ENCODE results near the gene CPT1A.
A peak's percentile ranks its signal among the peaks of the same experiment; 100 is the strongest.

Gene CPT1A

DNA sequence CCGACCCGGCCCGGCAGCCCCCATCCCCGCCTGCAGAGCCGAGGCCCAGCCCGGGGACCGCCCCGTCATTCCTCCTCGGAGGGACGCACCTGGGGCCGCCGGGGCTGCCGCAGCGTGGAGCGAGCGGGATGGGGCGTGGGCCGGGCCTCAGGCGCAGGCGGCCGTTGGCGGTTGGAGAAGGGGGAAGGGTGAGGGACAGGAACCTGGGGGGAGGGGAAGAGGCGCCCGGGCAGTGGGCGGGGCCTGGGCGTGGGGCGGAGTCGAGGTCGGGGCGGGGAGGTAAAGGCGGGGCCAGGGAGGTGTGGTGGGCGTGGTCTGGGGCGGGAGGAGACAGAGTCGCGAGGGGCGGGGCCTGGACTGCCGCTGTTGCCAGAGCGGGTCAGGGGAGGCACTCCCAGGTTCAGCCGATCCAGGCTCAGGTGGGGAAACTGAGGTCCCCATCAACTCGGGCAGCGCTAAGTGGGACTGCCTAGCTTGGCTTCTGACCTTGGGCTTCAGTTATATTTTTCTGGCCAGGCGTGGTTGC, 90.3 kb downstream of the CPT1A start, which contains the start of gene TESMIN:
Gene TESMIN, minus strand, starts transcription at position 190 of the 526 bp plus-strand sequence. CDS start 860 bp downstream, outside the sequence.
- peak; percentile 88 for DNase-seq

DNA sequence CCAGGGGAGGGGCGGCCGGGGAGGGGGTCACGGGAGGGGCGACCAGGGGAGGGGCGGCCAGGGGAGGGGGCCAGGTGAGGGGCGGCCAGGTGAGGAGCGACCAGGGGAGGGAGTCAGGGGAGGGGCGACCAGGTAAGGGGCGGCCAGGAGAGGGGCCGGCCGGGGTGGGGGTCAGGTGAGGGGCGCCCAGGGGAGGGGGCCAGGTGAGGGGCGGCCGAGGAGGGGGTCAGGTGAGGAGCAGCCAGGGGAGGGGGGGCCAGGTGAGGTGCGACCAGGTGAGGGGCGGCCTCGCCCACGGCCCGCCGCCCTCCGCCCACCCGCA, 90.8 kb downstream of the CPT1A start:
- no peak for DNase-seq

DNA sequence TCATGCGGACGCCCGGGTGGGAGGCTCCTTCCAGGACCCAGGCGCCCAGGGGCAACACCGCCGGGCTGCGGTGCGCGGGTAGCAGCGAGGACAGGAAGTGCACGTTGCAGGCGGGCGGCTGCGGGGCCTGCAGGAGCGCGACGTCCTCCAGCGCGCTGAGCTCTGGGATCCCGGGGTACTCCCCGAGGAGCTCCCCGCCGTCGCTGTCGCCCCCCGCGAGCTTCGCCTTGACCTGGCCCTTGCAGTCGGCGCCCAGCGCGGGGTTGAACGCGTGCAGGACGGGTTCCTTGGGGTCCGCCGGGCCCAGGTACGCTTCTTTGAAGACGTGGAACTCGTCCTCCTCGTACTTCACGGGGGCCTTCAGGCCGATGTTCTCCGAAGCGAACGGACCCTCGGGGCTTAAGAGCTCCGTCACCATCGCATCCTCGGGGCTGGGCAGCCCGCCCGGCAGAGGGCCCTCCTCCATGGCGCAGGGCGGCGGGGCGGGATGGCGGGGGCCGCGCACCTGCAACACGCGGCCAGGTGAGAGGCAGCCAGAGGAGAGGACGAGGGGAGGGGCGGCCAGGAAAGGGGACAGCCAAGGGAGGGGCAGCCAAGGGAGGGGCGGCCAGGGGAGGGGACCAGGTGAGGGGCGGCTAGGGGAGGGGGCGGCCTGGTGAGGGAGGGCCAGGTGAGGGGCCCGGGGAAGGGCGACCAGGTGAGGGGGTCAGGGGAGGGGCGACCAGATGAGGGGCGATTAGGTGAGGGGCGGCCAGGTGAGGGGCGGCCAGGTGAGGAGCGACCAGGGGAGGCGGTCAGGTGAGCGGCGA, 91.3 kb downstream of the CPT1A start:
- DNase-seq, result no peak

DNA sequence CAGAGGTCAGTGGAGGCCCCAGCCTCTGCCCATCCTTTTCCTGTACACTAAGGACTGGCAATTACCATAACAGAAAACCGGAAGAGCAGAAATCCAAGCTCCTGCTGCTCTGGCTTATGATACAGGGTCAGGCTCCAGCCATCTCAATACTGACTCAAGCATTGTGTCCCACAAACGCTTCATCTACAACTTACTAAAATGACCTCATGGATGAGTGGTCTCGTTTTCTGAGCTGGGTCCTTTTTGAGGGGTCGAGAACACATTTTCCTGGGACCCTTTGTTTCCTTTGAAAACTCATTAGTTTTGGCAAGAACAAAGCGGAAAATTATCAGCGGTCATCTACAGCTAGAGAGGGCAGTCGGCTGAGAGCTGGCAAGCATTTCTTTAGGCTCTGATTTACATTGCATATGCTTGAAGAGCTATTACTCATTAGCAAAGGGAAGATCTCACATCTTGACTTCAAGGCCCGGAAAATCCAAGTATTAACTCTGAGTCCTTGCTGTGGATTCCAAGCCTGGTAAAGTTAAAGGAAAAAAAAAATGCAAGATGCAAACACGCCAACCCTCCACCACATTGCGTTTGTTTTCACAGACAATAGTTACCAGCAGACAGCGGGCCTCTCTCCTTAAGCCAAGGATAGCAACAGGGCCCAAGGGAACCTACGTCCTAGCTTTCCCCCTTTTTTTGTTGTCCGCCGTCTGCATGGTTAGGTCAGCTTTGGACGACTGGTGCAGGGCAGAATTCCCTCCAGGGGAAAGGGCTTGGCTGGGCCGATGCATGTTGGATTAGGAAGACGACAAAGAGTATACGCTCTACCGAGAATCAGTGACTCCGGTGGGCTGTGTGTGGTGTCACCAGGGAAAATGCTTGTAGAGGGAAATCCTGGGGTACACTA, 92.2 kb downstream of the CPT1A start:
- DNase-seq, result no peak

DNA sequence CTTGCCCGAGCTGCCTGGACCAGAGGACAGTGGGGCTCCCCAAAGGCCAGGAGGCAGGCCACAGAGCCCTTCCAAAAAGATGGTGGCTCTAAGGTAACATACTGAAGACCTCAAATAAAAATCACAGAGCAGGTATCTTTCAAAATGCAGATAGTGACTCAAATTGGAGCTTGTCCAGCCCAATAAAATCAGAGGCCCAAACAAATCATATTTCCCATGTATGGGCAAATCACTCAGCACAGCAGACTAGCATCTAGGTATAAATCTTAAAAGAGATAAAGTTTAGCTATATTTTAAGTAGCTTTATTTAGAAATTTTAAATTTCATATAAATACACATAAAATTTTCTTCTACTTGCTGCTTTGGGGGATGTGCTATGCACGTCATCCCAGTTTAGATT, 93.7 kb downstream of the CPT1A start:
- DNase-seq, result no peak

DNA sequence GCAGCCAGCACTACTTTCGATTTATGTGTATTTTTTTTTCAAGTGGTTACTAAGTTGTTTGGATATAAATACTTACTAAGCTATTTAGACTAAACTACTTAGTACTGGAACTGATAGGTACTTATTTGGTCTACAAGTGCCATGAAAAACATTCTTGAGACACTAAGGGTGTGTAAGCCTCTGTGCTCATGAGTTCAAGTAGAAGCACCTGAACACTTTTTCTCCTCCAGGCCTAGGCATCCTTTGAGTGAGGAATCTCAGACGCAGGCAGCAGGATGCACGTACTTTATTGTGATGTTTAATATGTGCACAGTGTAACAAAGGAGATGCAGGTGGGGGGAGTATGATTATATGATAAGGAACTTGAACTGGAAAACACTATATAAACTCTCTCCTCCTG, 98.2 kb downstream of the CPT1A start:
- DNase-seq, result no peak

DNA sequence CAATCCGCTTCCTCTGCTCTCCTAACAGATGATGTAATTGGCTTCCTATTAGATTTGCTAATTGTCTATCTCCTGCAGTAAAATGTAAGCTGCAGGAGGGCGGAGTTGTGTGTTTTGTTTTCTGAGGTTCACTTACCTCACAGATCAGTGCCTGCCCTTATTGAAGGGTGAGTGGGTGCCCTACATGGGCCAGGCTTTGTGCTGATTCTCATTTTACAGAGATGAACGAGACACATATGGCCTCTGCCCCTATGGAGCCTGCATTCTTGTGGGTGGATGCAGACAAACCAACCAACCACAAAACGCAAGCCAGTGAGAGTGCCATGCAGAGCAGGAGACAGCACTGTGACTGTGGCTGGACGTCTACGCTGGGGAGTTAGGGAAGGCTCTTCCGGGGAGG, 100.3 kb downstream of the CPT1A start:
- DNase-seq, result no peak

DNA sequence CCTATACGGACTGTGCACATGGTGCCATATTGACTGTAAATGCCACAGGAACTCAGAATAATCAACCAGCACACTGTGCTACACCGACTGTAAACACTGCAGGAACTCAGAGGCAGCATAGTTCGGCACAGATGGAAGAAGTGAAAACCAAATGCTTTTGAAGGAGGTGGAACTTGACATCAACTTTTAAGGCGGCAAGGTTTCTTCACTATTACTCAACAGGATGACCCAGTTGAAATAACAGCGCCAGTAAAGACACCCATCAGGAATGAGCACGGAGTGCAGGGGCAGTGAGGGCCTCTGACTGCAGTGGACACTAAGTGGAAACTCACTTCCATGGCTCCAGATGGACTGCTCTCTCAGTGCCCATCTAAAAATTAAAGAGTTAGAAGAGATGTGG, 106.1 kb downstream of the CPT1A start:
- no peak for DNase-seq

DNA sequence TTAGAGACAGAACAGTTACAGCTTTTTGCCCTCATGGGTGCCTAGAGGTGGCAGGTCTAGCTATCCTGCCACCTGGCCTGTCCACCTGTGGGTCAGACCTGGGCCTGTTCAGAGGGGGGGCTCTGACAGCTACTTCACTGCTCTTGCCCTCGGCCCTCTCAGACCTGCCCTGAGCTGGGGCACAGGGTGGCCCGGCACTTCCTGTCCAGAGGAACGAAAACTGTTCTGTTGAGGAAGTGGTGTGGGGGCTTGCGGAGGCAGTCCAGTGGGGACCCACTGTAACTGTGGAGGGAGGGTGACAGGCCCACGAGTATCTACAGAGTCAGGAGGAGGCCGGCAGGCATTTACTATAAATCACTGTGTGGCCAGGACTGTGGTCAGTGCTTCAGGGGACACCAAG, 106.6 kb downstream of the CPT1A start:
- DNase-seq, result no peak

DNA sequence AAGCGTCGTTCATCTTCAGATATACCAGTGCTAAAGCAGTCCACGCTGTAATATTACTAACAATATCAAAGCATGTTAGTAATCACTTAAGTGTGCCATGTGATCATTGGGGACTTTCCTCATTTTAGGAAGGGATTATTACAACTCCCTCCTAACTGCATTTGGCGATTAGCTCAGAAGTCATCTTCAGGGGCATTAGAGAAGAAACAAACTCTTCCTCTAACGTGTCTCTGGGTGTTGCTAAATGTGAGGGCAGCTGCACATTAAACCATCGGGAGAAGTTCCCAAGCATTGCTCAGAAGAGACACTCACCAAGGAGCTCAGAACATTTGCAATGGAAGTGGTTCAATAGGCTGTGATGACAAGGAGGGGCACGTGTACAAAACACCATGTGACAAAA, 107.6 kb downstream of the CPT1A start:
- DNase-seq, result no peak

DNA sequence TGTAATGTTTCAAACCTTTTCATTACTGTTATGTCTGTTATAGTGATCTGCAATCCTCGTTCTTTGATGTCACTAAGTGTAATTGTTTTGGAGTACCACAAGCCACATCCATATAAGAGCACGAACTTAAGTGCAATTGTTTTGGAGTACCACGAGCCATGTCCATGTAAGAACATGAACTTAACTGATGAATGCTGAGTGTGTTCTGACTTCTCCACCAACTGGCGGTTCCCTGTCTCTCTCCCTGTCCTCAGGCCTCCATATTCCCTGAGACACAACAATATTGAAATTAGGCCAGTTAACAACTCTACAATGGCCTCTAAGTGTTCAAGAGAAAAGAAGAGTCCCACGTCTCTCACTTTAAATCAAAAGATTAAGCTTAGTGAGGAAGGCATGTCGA, 113.9 kb downstream of the CPT1A start:
- no peak for DNase-seq

DNA sequence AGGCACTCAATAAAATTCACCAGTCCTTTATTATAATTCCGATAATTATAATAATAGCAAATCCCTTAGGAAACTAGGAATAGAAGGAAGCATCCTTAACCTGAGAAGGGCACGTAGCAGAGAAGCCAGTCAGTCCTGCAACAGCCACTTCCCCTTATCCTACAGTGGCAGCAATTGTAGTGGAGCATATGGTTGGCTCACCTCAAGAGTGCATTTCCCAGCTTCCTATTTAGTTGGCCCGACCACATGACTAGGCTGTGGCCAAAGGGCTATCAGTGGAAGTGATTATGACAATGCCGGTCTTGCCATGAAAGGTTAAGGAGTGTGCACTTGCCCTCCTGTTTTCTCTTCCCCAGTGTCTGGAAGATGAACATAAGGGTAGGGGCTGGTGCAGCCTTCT, 117.4 kb downstream of the CPT1A start:
- no peak for DNase-seq

DNA sequence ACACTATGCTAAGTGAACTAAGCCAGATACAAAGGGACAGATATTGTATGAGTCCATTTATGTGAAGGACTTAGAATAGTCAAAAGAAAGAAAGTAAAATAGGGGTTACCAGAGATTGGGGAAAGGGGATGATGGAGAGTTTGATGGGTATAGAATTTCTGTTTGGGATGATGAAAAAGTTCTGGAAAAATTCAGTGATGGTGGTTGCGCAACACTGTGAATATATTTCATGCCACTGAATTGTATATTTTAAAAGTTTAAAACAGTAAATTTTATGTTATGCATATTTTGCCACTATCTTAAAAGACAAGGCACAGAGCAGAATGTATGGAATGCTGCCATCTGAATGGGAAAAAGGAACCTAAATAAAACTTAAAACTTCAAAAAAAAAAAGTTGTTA, 119.6 kb downstream of the CPT1A start:
- DNase-seq, result no peak

DNA sequence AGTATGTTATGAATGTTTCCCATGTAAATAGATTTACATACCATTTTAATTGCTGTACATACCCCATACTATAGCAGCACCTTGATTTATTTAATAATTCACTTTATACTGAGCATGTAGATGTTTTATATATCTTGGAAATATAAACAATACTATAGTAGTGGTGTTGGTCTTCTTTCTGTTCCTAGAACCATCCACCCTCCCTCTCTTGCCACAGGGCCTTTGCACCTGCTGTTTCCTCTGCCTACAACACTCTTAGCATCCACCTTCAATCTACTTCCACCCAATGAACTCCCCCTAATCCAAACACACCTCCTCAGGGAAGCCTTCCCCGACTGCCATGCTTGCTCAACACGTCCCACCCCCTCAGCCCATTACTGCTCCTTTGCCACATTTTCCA, 120.6 kb downstream of the CPT1A start:
- DNase-seq, result no peak

DNA sequence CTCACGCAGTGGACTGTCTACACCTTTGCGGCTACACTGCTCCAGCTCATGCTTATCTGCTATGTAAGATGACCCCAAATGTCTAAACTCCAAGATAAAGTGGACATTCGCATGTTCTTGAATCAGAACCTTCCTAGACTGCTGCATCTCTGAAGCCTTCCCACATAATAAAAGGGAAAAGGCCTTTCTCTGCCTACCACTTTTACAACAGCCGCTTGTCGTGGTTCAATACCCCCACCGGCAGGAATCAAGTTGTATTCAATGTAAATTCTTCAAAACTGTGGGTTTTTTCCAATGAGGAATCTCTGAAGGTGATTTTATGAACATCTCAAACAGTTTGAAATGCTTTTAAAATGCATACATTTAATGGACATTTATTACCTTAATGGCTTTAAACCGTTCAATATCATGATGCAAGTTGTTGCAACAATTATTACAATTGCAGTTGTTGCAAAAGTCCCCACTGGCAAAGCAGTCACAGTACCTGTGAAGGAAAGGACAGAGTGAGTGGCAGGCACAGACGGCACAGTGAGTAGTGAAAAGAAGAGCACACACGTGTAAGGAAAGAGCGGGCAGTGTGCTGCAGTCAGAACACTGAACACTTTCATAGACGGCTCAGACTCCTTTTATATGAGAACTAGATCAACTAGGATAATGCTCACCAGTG, 126.1 kb downstream of the CPT1A start:
- DNase-seq, result no peak

DNA sequence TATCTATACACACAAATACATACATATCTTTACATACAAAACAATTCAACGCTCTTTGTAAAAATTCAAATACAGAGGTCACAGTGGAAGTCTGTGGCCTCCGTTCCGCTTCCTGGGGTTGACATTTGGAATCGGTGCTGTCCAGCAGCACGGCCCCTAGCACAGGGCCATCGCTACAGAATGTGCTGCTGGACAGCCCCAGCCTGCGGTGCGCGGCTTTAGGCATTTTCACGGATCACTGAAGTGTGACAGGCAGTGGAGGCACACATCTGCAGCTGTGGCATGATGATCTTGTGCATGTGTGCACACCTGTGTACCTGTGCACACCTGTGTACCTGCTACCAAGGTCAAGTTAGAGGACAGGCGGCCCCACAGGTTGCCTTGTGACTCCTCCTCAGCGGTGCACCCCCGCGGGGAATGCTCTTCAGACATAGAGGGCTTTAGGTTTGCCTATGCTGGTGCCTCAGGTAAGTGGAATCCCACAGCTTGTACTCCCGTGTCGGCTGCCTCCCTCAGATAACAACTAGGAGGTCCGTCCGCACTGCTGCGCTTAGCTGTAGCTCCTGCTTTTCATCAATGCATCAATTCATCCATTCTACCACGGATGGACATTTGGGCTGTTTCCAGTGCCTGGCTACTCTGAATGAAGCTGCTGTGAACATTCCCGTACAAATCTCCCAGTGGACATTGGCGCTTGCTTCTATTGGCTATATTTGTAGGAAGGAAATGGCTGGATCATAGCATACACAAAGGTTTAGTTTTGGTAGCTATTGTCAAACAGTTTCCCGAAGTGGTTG, 127.5 kb downstream of the CPT1A start:
- DNase-seq, result no peak

DNA sequence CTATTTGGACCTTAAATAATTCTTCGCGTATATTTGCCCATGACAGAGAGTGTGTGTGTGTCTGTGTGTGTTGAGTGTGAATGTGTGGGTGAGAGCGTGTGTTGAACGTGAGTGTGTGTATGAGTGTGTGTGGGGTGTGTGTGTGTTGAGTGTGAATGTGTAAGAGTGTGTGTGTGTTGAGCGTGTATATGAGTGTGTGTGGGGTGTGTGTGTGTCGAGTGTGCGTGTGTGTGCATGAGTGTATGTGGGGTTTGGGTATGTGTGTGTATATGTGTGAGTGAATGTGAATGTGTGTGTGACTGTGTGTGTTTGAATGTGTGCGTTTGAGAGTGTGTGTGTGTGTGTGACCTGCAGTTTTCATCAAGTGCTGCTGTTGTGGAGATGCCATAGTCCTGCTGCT, 130.6 kb downstream of the CPT1A start:
- DNase-seq, result no peak

DNA sequence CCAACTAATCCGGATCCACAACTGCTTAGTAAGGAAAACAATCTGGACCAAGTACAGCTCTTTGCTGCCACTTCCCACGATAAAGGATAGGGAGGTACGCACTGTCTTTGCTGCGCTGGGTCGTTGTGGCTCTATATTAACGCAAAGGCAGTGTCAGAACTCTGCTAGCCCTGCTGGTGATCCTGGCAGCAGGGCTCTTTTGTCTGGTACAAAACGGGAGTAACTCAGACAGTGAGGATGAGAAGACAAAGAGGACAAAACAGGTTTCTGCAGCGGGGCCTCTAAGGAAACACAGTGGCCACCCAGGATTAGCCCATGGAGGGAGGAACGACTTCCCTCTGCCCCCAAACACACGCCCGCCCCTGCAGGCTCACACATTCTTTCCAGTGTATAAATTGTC, 131.3 kb downstream of the CPT1A start:
- DNase-seq, result no peak

DNA sequence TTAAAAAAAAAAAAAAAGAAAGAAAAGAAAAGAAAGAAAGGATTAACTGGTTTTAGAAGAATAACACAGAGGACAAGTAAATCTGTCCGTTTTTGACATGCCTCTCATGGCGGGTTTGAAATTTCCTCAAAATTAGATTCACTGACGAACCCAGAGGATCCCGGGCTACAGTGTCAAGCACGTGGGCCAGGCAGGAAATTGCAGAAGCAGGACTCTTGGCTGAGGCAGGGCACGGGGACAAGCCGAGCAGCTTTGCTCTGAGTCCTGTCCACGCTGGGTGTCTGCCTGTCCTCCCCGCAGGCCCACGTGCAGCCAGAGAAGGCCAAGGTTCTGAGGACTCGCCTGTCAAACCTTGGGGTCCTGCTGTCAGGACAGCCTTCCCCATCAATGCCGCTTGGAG, 132.7 kb downstream of the CPT1A start:
- DNase-seq, result no peak

DNA sequence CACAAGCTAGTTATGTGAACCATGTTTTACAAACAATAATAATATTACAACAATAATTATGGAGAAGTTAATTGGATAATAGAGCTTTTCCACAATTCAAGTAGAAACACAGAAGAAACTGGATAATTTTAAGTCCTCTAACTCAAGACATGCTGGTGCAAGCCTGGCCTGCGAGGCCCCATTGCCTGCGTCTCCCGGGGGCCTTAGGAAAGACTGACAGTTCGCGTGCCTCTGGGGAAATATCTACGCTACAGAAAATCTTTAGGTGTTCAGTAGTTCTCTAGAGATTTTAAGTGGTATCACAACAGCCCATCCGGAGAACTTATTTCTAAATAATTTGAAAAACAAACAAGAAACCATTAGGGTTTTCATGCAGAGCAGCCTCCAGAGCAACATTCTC, 134.2 kb downstream of the CPT1A start:
- no peak for DNase-seq

DNA sequence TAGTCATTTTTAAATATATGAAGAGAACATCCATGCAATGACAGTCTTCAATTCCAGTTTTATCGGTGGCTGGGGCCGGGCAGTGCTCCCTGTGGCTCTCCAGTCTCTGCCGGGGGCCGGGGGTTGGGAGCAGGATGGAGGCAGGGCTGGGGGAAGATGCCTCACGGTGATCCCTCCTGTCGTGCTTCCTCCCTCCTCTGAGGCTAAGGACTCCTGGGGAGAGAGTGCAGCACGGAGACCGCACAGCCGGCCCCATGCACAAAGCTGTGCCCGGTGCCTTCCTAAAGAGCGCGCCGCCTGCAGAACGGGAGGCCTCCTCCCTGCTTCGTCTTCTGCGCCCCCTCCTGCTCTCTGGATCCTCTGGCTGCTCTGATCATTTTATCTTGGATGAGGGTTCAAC, 136.8 kb downstream of the CPT1A start:
- DNase-seq, result no peak
